Activated T-helper 1 cell treated with anti-CD3 and anti-CD28 coated beads, Interleukin-12 subunit alpha, Interleukin-12 subunit beta, Interleukin-2, Interleukin-4 antibody, amounts not matched to agents 30 ng/mL and 10 ng/mL and 1 ng/mL, durations not matched to agents 14 hours and 24 hours and 36 hours (primary cell): ENCODE results near the gene DBNDD1. TPM values are rescaled to one million over a fixed set of nuclear protein-coding genes. Genes with fewer than 3 reads are reported as not detected.
"Not testable (repeated sequence)": the region's sequence is repeated elsewhere in the genome, so short reads cannot be mapped to it uniquely, and the experiment has no call there.

ENCODE experiments used
- DNase-seq: peaks from one replicate; pipeline ENCODE4 v3.0.0; 2021; ENCODE audit warnings: low spot score
- H3K27ac Mint-ChIP-seq: one replicate; pipeline ENCODE4 v1.8.0; 2021; ENCODE audit warnings: mild to moderate bottlenecking, mixed read lengths
- H3K27me3 Mint-ChIP-seq: one replicate; pipeline ENCODE4 v1.8.0; 2022; ENCODE audit warnings: mild to moderate bottlenecking, moderate library complexity, mixed read lengths; ENCODE audit not compliant: insufficient read depth
- H3K36me3 Mint-ChIP-seq: one replicate; pipeline ENCODE4 v1.8.0; 2021; ENCODE audit warnings: low read depth, mixed read lengths
- H3K4me1 Mint-ChIP-seq: one replicate; pipeline ENCODE4 v1.8.0; 2021; ENCODE audit warnings: low read depth, mixed read lengths
- H3K4me3 Mint-ChIP-seq: one replicate; pipeline ENCODE4 v1.8.0; 2021; ENCODE audit warnings: mild to moderate bottlenecking, moderate library complexity, mixed read lengths
- H3K9me3 Mint-ChIP-seq: one replicate; pipeline ENCODE4 v1.8.0; 2021; ENCODE audit warnings: mixed read lengths
- intact Hi-C: fragments of 100-400 bp; cut with micrococcal nuclease; formaldehyde crosslinking; loops from one replicate; pipeline ENCODE4 v1.15.1; 2024
- total RNA-seq: library from RNA; stranded (reverse); gene quantifications from 2 replicates; pipeline ENCODE4 v1.2.3, GENCODE V29; 2022

Gene DBNDD1
- total RNA-seq, 1 donor from 2014 or later, result 0.18 TPM

GRCh38 chr16:90002759-90003158, 16.5 kb downstream of the DBNDD1 start:
- no peaks in the 10 kb centered on the region for H3K4me1 Mint-ChIP-seq
- peaks cover 8% of the 10 kb centered on the region for H3K36me3 Mint-ChIP-seq
- H3K27ac Mint-ChIP-seq, result no peak overlapping the region
- no peaks in the 10 kb centered on the region for H3K27me3 Mint-ChIP-seq
- no peak overlapping the region for H3K4me3 Mint-ChIP-seq
- H3K9me3 Mint-ChIP-seq, result no peaks in the 10 kb centered on the region
- DNase-seq, result no peak
- intact Hi-C loops, result no loop called here

GRCh38 chr16:90001761-90002503, 17.3 kb downstream of the DBNDD1 start:
- DNase-seq, result no peak
- Mint-ChIP-seq H3K36me3 (peaks cover 8% of the 10 kb centered on the region), H3K27me3 (no peaks in the 10 kb centered on the region), H3K4me1 (no peaks in the 10 kb centered on the region), H3K9me3 (no peaks in the 10 kb centered on the region), H3K27ac (no peak overlapping the region), H3K4me3 (no peak overlapping the region)
- intact Hi-C loops, result no loop called here

- Mint-ChIP-seq H3K27ac (no peak overlapping the region), H3K4me1 (no peaks in the 10 kb centered on the region), H3K4me3 (no peak overlapping the region), H3K9me3 (peaks cover 5% of the 10 kb centered on the region), H3K36me3 (peaks cover 16% of the 10 kb centered on the region), H3K27me3 (peaks cover under 1% of the 10 kb centered on the region)
- intact Hi-C loops, result no loop called here
- no peak for DNase-seq
Measured at GRCh38 chr16:90000733-90001427, 18.4 kb downstream of the DBNDD1 start.

- peaks cover 6% of the 10 kb centered on the region for H3K27me3 Mint-ChIP-seq
- peaks cover under 1% of the 10 kb centered on the region for H3K4me1 Mint-ChIP-seq
- peaks cover 24% of the 10 kb centered on the region for H3K36me3 Mint-ChIP-seq
- intact Hi-C loops, result no loop called here
- no peak for DNase-seq
- no peak overlapping the region for H3K27ac Mint-ChIP-seq
- H3K9me3 Mint-ChIP-seq, result peaks cover 8% of the 10 kb centered on the region
- H3K4me3 Mint-ChIP-seq, result no peak overlapping the region
Measured at GRCh38 chr16:89999831-90000574, 19.3 kb downstream of the DBNDD1 start.

- Mint-ChIP-seq H3K36me3 (peaks cover 59% of the 10 kb centered on the region), H3K27me3 (peaks cover 6% of the 10 kb centered on the region), H3K27ac (peak overlapping the region; percentile 79), H3K4me1 (peaks cover 10% of the 10 kb centered on the region), H3K4me3 (no peak overlapping the region), H3K9me3 (peaks cover 14% of the 10 kb centered on the region)
- intact Hi-C loops, result no loop called here
- DNase-seq, result no peak
Measured at GRCh38 chr16:89996178-89996489, 23.1 kb downstream of the DBNDD1 start.

- Mint-ChIP-seq H3K9me3 (peaks cover 14% of the 10 kb centered on the region), H3K27ac (peak overlapping the region; percentile 79), H3K4me3 (peak overlapping the region; percentile 19), H3K36me3 (peaks cover 63% of the 10 kb centered on the region)
- intact Hi-C loops, H3K4me1 Mint-ChIP-seq, H3K27me3 Mint-ChIP-seq: not testable (repeated sequence)
- peak; percentile 57 for DNase-seq
Measured at GRCh38 chr16:89995475-89996177, 23.6 kb downstream of the DBNDD1 start.

- H3K4me3 Mint-ChIP-seq, result peak overlapping the region; percentile 49
- H3K36me3 Mint-ChIP-seq, result peaks cover 68% of the 10 kb centered on the region
Measured at GRCh38 chr16:89994721-89995474, 24.4 kb downstream of the DBNDD1 start.

GRCh38 chr16:89994389-89994720, 24.9 kb downstream of the DBNDD1 start:
- peaks cover 14% of the 10 kb centered on the region for H3K9me3 Mint-ChIP-seq
- no peak for DNase-seq
- intact Hi-C loops, result no loop called here
- H3K4me1 Mint-ChIP-seq, result peaks cover 10% of the 10 kb centered on the region
- no peak overlapping the region for H3K4me3 Mint-ChIP-seq
- peaks cover 6% of the 10 kb centered on the region for H3K27me3 Mint-ChIP-seq
- H3K27ac Mint-ChIP-seq, result peak overlapping the region; percentile 79
- H3K36me3 Mint-ChIP-seq, result peaks cover 68% of the 10 kb centered on the region

More at GRCh38 chr16:89994721-89995474, 24.4 kb downstream of the DBNDD1 start:
- intact Hi-C loops, H3K4me1 Mint-ChIP-seq, H3K27me3 Mint-ChIP-seq: not testable (repeated sequence)
- Mint-ChIP-seq H3K27ac (peak overlapping the region; percentile 79), H3K9me3 (peaks cover 14% of the 10 kb centered on the region)
- DNase-seq, result peak; percentile 63

GRCh38 chr16:89993971-89994370, 25.3 kb downstream of the DBNDD1 start:
- Mint-ChIP-seq H3K27ac (no peak overlapping the region), H3K9me3 (peaks cover 14% of the 10 kb centered on the region), H3K27me3 (peaks cover 6% of the 10 kb centered on the region), H3K36me3 (peaks cover 68% of the 10 kb centered on the region), H3K4me3 (no peak overlapping the region), H3K4me1 (peaks cover 10% of the 10 kb centered on the region)
- intact Hi-C loops, result no loop called here
- no peak for DNase-seq

GRCh38 chr16:89993377-89993776, 25.9 kb downstream of the DBNDD1 start:
- Mint-ChIP-seq H3K9me3 (peaks cover 14% of the 10 kb centered on the region), H3K27ac (no peak overlapping the region), H3K36me3 (peaks cover 68% of the 10 kb centered on the region), H3K4me3 (no peak overlapping the region), H3K4me1 (peaks cover 10% of the 10 kb centered on the region), H3K27me3 (peaks cover 6% of the 10 kb centered on the region)
- intact Hi-C loops, result no loop called here
- DNase-seq, result no peak

- Mint-ChIP-seq H3K9me3 (peaks cover 9% of the 10 kb centered on the region), H3K27ac (no peak overlapping the region), H3K27me3 (peaks cover 5% of the 10 kb centered on the region), H3K36me3 (peaks cover 63% of the 10 kb centered on the region), H3K4me3 (no peak overlapping the region), H3K4me1 (peaks cover 10% of the 10 kb centered on the region)
- DNase-seq, result no peak
- intact Hi-C loops, result no loop called here
Measured at GRCh38 chr16:89990799-89991198, 28.5 kb downstream of the DBNDD1 start.

- Mint-ChIP-seq H3K27me3 (no peaks in the 10 kb centered on the region), H3K4me3 (no peak overlapping the region), H3K36me3 (peaks cover 59% of the 10 kb centered on the region), H3K4me1 (no peaks in the 10 kb centered on the region), H3K9me3 (no peaks in the 10 kb centered on the region), H3K27ac (no peak overlapping the region)
- DNase-seq, result no peak
- intact Hi-C loops, result no loop called here
Measured at GRCh38 chr16:89988951-89989350, 30.3 kb downstream of the DBNDD1 start.
